HG03521 (cell line): ENCODE measurements around the gene PRCP.
"Not testable (repeated sequence)": the region's sequence is repeated elsewhere in the genome, so short reads cannot be mapped to it uniquely, and the experiment has no call there.

ENCODE experiments used
- ATAC-seq: cut with Tn5 transposase; IDR thresholded peaks from one replicate; pipeline ENCODE4 v1.9.1; 2021; ENCODE audit warnings: mild to moderate bottlenecking, moderate library complexity; ENCODE audit not compliant: unreplicated experiment

PRCP gene

GRCh38 chr11:82872377-82873150 lies 27.7 kb downstream of the PRCP start:
- ATAC-seq: no peak

GRCh38 chr11:82871646-82872045 lies 28.6 kb downstream of the PRCP start:
- no peak for ATAC-seq

- ATAC-seq: no peak
Measured at GRCh38 chr11:82869657-82870056, 30.6 kb downstream of the PRCP start.

- no peak for ATAC-seq
Measured at GRCh38 chr11:82867495-82868082, 32.6 kb downstream of the PRCP start.

- no peak for ATAC-seq
Measured at GRCh38 chr11:82865841-82866240, 34.4 kb downstream of the PRCP start.

- ATAC-seq: no peak
Measured at GRCh38 chr11:82864268-82864667, 36.0 kb downstream of the PRCP start.

GRCh38 chr11:82863209-82863608 lies 37.0 kb downstream of the PRCP start:
- ATAC-seq: no peak

GRCh38 chr11:82862379-82862778 lies 37.9 kb downstream of the PRCP start:
- ATAC-seq: no peak

- ATAC-seq: no peak
Measured at GRCh38 chr11:82859750-82860149, 40.5 kb downstream of the PRCP start.

- ATAC-seq: no peak
Measured at GRCh38 chr11:82858556-82859091, 41.6 kb downstream of the PRCP start.

GRCh38 chr11:82858133-82858532 lies 42.1 kb downstream of the PRCP start:
- no peak for ATAC-seq

GRCh38 chr11:82857145-82857544 lies 43.1 kb downstream of the PRCP start:
- no peak for ATAC-seq

- no peak for ATAC-seq
Measured at GRCh38 chr11:82855616-82856015, 44.6 kb downstream of the PRCP start.

- not testable (repeated sequence) for ATAC-seq
Measured at GRCh38 chr11:82854916-82855315, 45.3 kb downstream of the PRCP start.

- no peak for ATAC-seq
Measured at GRCh38 chr11:82854242-82854641, 46.0 kb downstream of the PRCP start.

- ATAC-seq: no peak
Measured at GRCh38 chr11:82848829-82849228, 51.4 kb downstream of the PRCP start.

- no peak for ATAC-seq
Measured at GRCh38 chr11:82845356-82846353, 54.6 kb downstream of the PRCP start.

- ATAC-seq: no peak
Measured at GRCh38 chr11:82843057-82843795, 57.0 kb downstream of the PRCP start.

- no peak for ATAC-seq
Measured at GRCh38 chr11:82842019-82842418, 58.2 kb downstream of the PRCP start.

GRCh38 chr11:82837650-82838049 lies 62.6 kb downstream of the PRCP start:
- ATAC-seq: no peak
